HG03432 (cell line): ENCODE measurements around the gene RAVER2.
"Not testable (repeated sequence)": the region's sequence is repeated elsewhere in the genome, so short reads cannot be mapped to it uniquely, and the experiment has no call there.

ENCODE experiments used
- ATAC-seq: cut with Tn5 transposase; IDR thresholded peaks from one replicate; pipeline ENCODE4 v1.9.1; 2021; ENCODE audit warnings: mild to moderate bottlenecking, moderate library complexity; ENCODE audit not compliant: unreplicated experiment

RAVER2 gene

GRCh38 chr1:64801851-64802523 is 57.1 kb downstream of the RAVER2 start:
- ATAC-seq: no peak

DNA sequence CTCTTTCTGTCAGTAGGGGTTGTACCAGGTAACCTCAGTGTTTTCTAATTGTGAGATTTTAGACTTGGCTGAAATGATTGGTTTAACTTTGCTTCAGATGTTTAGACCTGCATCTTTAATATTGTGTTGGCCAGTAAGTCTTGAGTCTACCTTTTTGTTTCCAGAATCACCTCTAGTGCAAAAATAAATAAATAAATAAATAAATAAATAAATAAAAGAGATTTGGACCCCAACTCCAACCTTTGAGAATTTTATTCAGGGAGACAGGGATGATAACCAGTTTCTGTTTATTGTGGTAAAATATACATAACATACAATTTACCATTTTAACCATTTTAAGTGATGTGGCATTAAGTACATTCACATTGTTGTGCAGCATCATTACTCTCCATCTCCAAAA is 64.4 kb downstream of the RAVER2 start:
- no peak for ATAC-seq

DNA sequence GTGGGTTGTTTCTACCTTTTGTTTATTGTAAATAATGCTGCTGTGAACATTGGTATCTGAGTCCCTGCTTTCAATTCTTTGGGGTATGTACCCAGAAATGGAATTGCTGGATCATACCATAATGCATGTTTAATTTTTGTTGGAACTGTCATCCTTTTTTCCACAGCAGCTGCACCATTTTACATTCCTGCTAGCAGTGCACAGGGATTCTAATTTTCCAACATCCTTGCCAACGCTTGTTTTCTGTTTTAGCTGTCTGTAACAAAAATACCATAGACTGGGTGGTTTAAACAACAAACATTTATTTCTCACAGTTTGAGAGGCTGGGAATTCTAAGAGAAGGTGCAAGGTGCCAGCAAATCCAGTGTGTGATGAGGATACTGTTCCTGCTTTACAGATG is 65.1 kb downstream of the RAVER2 start:
- ATAC-seq: no peak

DNA sequence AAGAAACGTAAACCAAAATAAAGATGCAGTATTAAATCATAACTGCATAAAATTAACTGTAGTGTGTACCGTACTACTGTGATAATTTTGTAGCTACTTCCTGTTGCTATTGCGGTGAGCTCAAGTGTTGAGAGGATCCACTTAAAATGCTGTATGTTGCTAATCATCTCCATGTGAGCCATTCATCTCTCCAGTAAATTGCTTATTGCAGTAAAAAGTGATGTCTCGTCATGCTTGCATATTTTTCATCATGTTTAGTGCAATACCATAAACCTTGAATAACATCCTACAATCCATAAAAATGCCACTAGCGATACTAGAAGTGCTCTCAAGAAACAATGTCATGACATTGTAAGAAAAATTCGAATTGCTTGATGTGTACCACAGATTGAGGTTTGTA is 66.3 kb downstream of the RAVER2 start:
- ATAC-seq: no peak

DNA sequence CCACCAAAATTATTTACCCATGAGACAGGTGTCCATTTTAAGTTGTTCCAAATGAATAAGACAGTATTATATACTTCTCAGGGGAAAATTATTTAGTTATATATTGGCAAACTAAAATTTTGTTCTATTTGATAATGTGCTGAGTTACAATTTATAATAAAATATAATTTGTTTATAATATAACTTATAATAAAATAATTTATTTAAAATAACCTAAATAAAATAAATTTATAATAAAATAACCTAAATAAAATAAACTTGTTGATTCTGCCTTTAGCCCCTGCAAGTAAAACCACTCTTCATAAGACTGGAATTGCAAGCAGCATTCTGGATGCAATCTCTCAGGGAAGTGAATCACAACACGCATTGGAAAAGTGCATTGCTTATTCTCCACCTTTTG is 69.6 kb downstream of the RAVER2 start:
- no peak for ATAC-seq

- not testable (repeated sequence) for ATAC-seq
Measured at GRCh38 chr1:64817364-64817763, 72.5 kb downstream of the RAVER2 start.

DNA sequence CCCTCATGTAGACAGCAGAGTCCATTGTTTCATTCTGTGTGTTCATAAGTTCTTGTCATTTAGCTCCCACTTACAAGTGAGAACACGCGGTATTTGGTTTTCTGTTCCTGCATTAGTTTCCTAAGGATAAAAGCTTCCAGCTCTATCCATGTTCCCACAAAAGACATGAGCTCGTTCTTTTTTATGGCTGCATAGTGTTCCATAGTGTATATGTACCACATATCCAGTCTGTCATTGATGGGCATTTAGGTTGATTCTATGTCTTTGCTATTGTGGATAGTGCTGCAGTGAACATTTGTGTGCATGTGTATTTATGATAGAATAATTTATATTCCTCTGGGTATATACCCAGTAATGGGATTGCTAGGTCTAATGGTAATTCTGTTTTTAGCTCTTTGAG is 75.7 kb downstream of the RAVER2 start:
- not testable (repeated sequence) for ATAC-seq

GRCh38 chr1:64822621-64823020 is 77.7 kb downstream of the RAVER2 start:
- no peak for ATAC-seq

- peak; percentile 79 for ATAC-seq
Measured at GRCh38 chr1:64823691-64824476, 79.0 kb downstream of the RAVER2 start.

DNA sequence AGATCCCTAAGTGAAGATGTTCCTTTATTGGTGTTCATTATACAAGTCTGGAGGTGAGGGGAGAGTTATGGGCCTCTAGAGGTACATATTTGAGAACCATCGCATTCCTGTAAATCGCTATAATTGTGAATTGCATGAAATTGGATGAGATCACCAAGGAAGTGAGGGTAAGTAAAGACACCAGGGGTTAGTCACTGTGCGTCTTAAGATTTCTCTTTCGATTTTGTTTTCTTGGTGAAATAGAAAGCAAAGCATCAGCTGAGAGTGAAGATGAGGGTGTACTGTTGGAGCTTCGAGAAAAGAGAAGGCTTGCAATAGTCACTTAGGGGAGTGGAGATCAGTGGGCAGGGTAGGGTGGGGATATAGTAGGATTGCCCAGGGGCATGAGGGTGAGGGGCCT is 82.1 kb downstream of the RAVER2 start:
- ATAC-seq: no peak

DNA sequence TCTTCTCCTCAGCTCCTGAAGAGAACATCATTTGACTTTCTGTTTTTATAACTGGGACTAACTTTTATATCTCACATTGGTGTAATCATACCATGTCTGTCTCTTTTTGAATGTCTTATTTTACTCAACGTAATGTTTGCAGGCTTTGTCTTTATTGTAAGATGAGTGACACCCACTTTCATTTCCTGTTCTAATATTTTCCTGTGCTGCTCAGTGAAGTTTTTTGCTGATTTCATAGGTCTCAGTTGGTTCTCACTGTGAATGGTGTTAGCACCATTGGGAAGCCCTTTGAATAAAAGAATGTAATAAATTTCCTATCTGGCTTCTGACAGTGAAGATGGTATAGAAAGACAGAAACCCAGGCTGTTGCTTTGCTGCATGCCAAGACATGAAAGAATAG is 84.0 kb downstream of the RAVER2 start:
- peak; percentile 38 for ATAC-seq

DNA sequence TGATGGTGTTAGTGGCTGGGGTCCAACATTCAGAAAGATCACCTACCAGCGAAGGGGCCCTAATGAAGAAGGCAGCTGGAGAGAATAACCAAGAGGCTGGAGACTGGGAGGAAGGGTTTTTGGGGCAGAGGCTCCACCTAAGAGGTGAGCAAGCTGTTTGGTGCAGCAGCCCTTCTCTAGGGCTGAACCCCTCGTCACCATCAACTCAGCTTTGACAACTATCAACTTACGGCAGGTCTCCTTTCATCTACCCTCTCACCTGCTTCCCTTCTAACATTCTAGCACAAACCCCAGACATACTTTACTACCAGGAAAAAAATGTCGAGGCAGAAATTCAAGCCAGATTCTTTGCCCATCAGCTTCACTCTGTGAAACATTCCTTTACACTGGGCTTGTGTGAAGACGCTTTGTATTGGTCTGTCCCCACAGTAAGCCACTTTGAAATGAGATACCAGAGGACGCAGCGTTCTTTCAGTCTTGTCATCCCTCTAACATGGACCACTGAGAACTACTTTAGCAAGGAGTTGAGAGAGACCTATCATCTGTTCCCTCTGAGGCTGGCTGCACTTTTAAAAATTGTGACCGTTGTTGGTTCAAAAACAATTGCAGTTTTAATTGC is 84.6 kb downstream of the RAVER2 start:
- no peak for ATAC-seq

DNA sequence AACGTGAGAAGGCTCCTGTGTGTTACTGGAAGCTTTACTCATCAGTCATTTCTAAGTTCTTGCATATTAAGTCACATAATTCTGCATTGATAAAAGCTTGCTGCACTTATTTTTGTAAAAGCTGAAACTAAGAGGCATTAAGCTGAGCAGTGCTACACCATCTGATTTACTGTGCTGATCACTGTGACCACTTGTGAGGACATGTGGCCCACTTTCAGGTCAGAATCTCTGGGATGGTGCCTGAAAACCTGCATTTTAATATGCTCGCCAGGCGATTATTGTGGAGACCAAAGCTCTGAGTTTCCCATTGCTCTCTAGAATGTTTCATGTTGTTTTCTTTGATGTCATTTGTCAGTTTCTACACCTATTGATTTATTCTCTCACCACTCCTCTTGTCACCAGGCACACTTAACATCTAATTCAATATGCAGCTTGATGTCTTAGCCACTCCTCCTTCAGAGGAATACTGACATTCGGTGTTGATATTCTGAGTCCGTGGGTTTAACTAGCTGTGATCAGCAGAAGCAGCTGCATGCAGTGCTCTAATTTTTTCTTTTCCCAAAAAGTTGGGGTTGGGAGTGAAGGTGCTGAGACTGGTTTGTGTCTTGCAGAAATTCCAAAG is 85.3 kb downstream of the RAVER2 start:
- no peak for ATAC-seq

- ATAC-seq: no peak
Measured at GRCh38 chr1:64834734-64835133, 89.9 kb downstream of the RAVER2 start.

DNA sequence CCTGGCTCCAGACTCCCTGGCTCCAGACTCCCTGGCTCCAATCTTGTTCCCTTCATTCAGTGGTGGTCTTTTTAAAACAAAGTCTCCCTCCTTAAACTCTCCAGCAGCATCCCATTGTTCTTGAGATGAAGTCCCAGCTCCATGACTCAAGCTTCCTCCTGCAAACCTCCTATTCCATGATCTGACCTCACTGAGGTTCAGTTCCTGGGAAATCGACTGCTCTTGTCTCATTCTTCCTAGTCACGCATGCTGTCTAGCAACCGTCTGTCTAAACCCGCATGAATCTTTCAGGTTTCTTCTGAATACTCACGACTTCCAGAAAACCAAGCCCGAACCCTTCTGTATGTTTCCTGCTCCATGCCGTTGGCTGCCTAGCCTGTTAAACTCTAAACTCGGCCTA is 91.9 kb downstream of the RAVER2 start:
- ATAC-seq: no peak

GRCh38 chr1:64838486-64838885 is 93.6 kb downstream of the RAVER2 start:
- no peak for ATAC-seq

- no peak for ATAC-seq
Measured at GRCh38 chr1:64839261-64839660, 94.4 kb downstream of the RAVER2 start.

DNA sequence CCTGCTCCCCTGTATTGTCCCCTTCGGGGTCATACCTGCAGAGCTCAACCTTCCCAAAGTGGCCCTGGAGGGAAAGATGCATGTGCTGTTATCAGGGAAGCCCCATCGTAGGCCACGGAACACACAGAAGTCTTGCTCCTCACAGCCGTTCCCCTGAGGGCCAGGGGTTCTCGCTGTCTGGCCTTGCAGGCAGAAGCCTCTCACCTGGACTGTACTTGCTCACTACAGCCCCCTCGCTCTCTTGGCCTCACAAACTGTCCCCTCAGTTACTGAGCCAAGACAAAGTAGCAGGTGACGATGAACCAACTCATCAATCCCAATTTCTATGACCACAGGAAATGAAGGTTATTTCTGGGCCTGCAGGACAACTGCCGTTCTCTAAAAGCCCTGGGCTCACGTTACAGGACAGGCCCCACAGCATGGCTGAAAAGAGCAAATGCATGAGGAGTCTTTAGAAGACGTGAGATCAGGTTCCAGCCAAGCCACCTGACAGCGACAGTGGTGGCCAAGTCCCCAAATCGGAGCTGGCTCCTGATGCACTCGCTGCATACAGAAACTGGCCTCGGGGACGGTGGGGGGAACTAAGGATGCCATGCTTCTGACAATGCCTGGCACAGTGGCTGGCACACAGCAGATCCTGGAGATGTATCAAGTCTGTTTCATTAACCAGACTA is 95.0 kb downstream of the RAVER2 start:
- ATAC-seq: no peak

DNA sequence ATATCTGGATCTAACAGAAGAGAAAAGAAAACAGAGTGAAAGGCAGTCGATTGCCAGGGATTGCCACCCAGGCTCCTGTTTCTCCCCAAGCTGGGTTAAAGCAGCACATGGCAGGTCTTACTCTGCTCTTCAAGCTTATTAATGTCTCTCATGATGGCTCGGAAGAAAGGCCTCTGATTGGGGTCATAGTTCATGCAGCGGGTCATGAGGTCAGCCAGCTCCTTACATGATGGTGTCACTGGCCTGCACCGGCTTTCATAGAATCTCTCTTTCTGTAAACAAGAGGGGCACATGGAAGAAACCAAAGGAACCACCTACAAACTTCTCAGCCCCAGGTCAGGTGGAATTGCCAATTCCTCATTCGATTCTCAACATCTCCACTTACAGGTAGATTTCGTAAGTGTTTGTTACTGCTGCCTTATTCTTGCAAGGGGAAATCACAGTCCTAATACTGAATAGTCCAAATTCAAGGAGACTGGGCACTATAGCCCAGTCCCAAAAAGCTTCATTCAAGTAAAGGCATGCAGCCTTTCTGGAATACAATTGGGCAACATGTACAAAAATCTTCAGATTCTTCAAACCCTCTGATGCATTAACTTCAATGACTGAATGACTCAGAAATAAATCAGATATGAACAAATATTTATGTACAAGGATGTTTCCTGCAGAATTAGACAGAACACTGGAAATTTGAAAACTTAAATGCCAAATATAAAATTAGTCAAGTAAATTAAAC is 96.6 kb downstream of the RAVER2 start:
- ATAC-seq: no peak

DNA sequence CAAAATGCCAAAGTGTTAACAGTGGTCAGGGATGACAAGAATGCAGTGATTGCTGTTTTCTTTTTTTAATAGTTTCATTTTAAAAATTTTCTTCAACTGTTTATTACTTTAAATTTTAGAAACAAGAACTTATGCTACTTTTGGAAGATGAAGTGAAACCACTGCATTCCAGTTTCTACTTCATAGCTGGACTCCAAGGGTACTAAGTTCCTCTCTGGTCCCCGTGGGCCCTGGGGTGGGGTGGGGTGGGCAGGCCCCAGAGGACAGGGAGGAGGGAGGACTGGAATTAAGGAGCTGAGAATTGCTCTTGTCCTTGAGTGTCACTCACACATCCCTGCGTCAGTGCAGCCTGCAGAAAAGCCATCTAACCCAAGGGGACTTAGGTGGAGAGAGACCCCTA is 97.3 kb downstream of the RAVER2 start:
- ATAC-seq: no peak
